MCF 10A (cell line): ENCODE results near the gene EMILIN1. TPM values are rescaled to one million over a fixed set of nuclear protein-coding genes. Genes with fewer than 3 reads are reported as not detected.

ENCODE experiments used
- BruUV-seq: library from RNA; stranded (reverse); fragments of 400-500 nt; replicated peaks from 2 replicates; lab custom pipeline; 2021; lab: Mats Ljungman, UMichigan
- CTCF ChIA-PET: fragments of 300-600 bp; sonication (Branson Sonifier 250); formaldehyde crosslinking; extraction: SDS; loops from one replicate; lab custom pipeline; 2021; ENCODE audit warnings: antibody characterized with exemption, inconsistent platforms; lab: Yijun Ruan, JAX
- POLR2A ChIA-PET: fragments of 300-600, 350-650 bp; sonication (Branson Sonifier 250); formaldehyde crosslinking; extraction: SDS; loops from one replicate; lab custom pipeline; 2020; ENCODE audit warnings: antibody characterized with exemption, inconsistent platforms; lab: Yijun Ruan, JAX
- DNase-seq: peaks from one replicate; pipeline ENCODE4 v3.0.0-alpha.2; 2018; ENCODE audit not compliant: unreplicated experiment
- H3K27ac Mint-ChIP-seq: one replicate; pipeline ENCODE4 v1.8.0; 2022; ENCODE audit warnings: mild to moderate bottlenecking, low read depth, mixed read lengths; ENCODE audit not compliant: unreplicated experiment
- H3K27me3 Mint-ChIP-seq: one replicate; pipeline ENCODE4 v1.8.0; 2022; ENCODE audit warnings: mixed read lengths; ENCODE audit not compliant: insufficient read depth, unreplicated experiment
- H3K36me3 Mint-ChIP-seq: one replicate; pipeline ENCODE4 v1.8.0; 2022; ENCODE audit warnings: mild to moderate bottlenecking, moderate library complexity, mixed read lengths; ENCODE audit not compliant: insufficient read depth, unreplicated experiment
- H3K4me1 Mint-ChIP-seq: one replicate; pipeline ENCODE4 v1.8.0; 2022; ENCODE audit warnings: mixed read lengths; ENCODE audit not compliant: insufficient read depth, unreplicated experiment
- H3K4me3 Mint-ChIP-seq: one replicate; pipeline ENCODE4 v1.8.0; 2022; ENCODE audit warnings: mild to moderate bottlenecking, moderate library complexity, mixed read lengths; ENCODE audit not compliant: unreplicated experiment
- H3K9me3 Mint-ChIP-seq: one replicate; pipeline ENCODE4 v1.8.0; 2022; ENCODE audit warnings: mixed read lengths; ENCODE audit not compliant: unreplicated experiment
- CTCF ChIP-seq: fragments of 200-600 bp; IDR thresholded peaks from one replicate; pipeline ENCODE4 v1.8.0; 2022; ENCODE audit warnings: antibody characterized with exemption, mild to moderate bottlenecking; ENCODE audit not compliant: unreplicated experiment
- intact Hi-C: fragments of 100-400 bp; cut with micrococcal nuclease; formaldehyde crosslinking; loops from 2 replicates; pipeline ENCODE4 v1.14.1; 2022
- total RNA-seq: library from RNA; stranded (reverse); gene quantifications from 2 replicates; pipeline ENCODE4 v1.2.3, GENCODE V29; 2022

EMILIN1 gene
- total RNA-seq, 1 experiment from 2014 or later, result 0.21 TPM

GRCh38 chr2:27121906-27122305 lies 43.5 kb downstream of the EMILIN1 start:
- DNase-seq, result no peak
- no peak overlapping the region for H3K27ac Mint-ChIP-seq
- ChIA-PET CTCF (interaction anchor here (0.5 kb wide), 1 partner anchor 158 kb away, joined by 3 read pairs; no protein-coding TSS in a partner anchor), POLR2A (no interaction called here)
- no peaks in the 10 kb centered on the region for H3K36me3 Mint-ChIP-seq
- H3K27me3 Mint-ChIP-seq, result peaks cover 26% of the 10 kb centered on the region
- TF ChIP-seq CTCF, result no peak
- no TSS peak for BruUV-seq
- no peak overlapping the region for H3K4me3 Mint-ChIP-seq
- intact Hi-C loops, result no loop called here
- no peaks in the 10 kb centered on the region for H3K9me3 Mint-ChIP-seq
- no peaks in the 10 kb centered on the region for H3K4me1 Mint-ChIP-seq

- Mint-ChIP-seq H3K4me3 (no peak overlapping the region), H3K36me3 (no peaks in the 10 kb centered on the region), H3K4me1 (no peaks in the 10 kb centered on the region), H3K27ac (no peak overlapping the region), H3K27me3 (peaks cover 26% of the 10 kb centered on the region), H3K9me3 (no peaks in the 10 kb centered on the region)
- no peak for DNase-seq
- CTCF ChIA-PET, result interaction anchor here (1.1 kb wide), 1 partner anchor 11 kb away, joined by 4 read pairs; no protein-coding TSS in a partner anchor
- no peak for TF ChIP-seq CTCF
- POLR2A ChIA-PET, result no interaction called here
- intact Hi-C loops, result no loop called here
- no TSS peak for BruUV-seq
Measured at GRCh38 chr2:27122791-27123190, 44.4 kb downstream of the EMILIN1 start.

GRCh38 chr2:27123302-27124150 lies 45.1 kb downstream of the EMILIN1 start, which contains the start of gene ABHD1:
Gene ABHD1 (plus strand): TSS chr2:27123815. CDS start chr2:27123949, 134 bp downstream.
- Mint-ChIP-seq H3K27me3 (peaks cover 26% of the 10 kb centered on the region), H3K36me3 (peaks cover 6% of the 10 kb centered on the region), H3K4me3 (peak within 1 kb of the TSS; percentile 63), H3K9me3 (no peaks in the 10 kb centered on the region), H3K27ac (no peak within 1 kb of the TSS), H3K4me1 (no peaks in the 10 kb centered on the region)
- CTCF ChIA-PET, result interaction anchor here (1.1 to 1.4 kb wide), 2 partner anchors 10 to 157 kb away, joined by 4 to 5 read pairs; no protein-coding TSS in a partner anchor
- BruUV-seq, result no TSS peak
- TF ChIP-seq CTCF, result no peak
- POLR2A ChIA-PET, result interaction anchor here (0.6 to 2.0 kb wide), 3 partner anchors 10 to 21 kb away, joined by 3 to 9 read pairs (median 6); partner anchors contain the start of gene PREB
- intact Hi-C loops, result no loop called here
- no peak for DNase-seq

- H3K4me1 Mint-ChIP-seq, result no peaks in the 10 kb centered on the region
- H3K4me3 Mint-ChIP-seq, result no peak overlapping the region
- peaks cover 26% of the 10 kb centered on the region for H3K27me3 Mint-ChIP-seq
- no peaks in the 10 kb centered on the region for H3K9me3 Mint-ChIP-seq
- no peak for DNase-seq
- CTCF ChIA-PET, result no interaction called here
- intact Hi-C loops, result no loop called here
- POLR2A ChIA-PET, result interaction anchor here (1.8 to 2.0 kb wide), 2 partner anchors 9 to 13 kb away, joined by 6 to 9 read pairs; partner anchors contain the start of gene PREB
- no TSS peak for BruUV-seq
- no peak overlapping the region for H3K27ac Mint-ChIP-seq
- H3K36me3 Mint-ChIP-seq, result peaks cover 7% of the 10 kb centered on the region
- TF ChIP-seq CTCF, result no peak
Measured at GRCh38 chr2:27125104-27125503, 46.7 kb downstream of the EMILIN1 start.
